SIG-M5 treated with dmso at 0.1 percent for 504 hours (cell line): Measurements from ENCODE around the gene SEZ6L.

Experiments used
- DNase-seq: peaks from one replicate; lab custom pipeline; 2025; ENCODE audit not compliant: unreplicated experiment; lab: John Stamatoyannopoulos, UW

SEZ6L gene

DNA sequence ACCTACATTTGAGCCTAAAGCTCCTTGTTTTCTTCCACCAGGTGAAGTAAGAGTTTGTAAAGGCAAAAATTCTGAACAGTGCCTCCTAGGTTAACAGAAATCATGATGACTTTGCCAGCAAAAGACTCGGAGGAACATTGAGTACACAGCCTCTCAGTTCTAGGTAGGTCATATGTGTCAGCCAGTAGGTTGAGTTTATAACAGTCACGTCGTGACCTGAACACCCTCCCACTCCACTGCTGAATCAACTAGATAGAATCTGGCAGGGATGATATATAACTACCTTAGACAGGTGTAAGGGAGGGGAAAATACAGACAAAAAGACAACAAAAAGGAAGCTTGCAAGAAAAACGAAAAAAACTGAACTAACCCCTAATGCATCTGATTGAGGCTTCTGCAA lies 247.0 kb downstream of the SEZ6L start:
- DNase-seq = no peak

DNA sequence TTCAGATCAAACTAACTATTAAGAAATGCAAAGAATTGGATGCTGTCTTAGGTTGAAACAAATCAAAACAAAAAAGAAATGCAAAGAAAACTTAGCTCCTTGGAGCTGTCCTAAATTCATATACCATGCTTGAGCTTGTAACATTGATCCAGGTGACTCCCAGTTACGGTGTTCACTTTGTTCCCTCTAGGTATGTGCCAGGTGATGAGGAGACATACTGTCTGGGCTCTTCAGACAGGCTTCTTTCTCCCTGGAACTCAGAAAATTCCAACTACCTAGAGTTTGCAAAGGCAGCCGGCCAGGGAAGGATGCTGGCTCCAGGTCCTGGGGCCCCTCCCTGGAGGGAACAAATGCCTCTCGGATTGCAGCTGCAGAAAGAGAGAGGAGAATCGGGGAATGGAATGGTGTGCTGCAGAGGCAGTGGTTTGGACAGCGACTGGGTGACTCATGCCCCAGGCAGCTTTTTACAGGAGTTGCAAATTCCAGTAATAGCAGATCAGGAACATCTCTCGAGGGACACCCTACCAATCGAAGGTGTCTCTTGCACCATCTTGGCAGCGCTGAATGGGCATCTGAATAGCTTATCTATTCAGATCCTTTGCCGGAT lies 247.5 kb downstream of the SEZ6L start:
- DNase-seq = no peak

DNA sequence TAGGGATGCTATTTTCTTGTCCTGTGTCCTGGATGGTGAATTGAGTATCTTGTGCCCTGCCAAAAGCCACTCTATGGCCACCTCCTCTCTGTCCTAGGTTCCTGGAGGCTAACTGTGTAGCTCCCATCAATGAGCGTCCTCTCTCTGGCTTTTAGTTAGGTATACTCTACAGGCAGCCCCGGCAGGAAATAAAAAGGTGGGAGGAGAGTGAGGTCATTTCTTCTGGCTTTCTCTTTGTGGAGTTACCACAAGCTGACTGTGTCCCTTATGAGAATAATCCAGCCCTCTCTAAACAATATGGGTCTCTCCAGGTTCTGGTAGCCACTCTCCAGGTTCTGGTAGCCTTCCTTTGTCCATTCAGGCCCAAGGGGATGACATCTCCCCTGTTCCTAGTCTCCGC lies 248.1 kb downstream of the SEZ6L start:
- no peak for DNase-seq

DNA sequence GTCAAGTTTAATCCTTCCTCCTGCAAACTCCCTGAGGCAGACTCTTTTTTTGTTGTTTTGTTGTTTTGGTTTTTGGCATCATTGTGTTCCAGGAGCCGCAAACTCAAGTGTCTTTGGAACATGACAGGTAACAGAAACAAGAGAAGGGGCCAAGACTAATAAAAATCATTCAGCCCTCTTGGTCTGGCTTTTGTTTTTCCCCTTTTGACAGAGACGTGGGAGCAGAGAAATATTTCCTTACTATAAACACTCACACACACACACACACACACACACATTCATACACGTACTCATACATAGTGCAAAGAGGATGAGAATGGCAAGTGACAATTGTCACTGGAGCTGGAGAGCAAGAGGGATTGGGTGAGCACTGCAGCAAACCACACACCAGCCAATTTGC lies 249.4 kb downstream of the SEZ6L start:
- no peak for DNase-seq

DNA sequence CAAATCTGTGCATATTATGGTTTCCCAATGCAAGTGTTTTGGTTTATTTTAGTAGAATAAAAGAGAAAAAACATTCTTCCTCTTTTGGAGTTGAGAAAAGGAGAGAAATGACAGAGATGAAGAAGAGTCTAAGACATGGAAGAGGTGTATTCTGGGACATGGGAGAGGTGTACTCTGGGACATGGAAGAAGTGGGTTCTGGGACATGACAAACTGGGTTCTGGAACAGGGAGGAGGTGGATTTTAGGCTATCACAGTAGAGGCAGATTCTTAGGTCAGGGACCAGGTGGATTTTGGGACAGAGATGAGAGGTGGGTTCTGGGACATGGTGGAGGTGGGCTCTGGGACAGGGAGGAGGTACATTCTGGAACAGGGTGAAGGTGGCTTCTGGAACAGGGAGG lies 257.7 kb downstream of the SEZ6L start:
- no peak for DNase-seq

DNA sequence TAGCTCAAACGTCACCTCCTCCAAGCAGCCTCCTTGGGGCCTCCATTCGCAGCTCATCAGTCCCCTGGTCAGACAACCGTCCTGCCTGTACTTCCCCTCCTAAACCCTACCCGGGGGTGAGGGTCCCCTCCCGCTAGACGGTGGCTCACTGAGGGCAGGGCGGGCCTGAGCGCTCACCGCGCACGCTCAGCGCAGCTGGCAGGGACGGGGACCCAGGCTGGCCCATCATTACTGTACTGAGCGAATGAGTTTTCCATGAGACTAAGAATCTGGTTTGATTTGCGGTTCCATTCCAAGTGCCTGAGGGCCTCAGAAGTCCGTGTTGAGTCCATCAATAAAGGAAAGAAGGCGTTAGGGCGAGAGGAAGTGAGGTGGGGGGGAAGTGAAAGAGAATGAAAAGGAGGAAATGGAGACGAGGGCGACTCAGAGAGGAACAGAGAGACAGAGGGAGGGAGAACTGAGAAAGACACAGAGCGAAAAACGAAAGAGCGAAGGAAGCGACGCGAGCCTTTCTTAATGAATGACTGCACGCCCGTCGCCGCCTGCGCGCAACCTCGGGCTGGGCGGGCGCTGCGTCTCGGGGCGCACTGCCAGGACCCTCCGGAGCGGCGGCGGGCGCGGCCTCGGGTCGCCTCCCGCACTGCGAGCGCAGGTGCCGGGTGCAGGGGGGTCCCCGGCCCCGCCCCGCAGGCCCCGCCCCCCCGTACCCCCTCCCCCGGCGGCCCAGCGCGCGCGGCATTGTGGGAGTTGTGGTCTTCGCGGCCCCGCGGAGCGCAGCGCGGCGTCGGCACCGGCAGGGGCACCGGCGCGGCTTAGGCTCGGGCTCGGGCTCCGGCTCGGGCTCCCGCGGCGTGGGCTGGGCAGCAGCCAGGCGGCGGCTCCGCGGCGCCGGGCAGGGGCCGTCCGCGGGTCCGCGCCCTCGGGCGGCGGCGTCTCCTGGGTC lies 259.5 kb downstream of the SEZ6L start, which contains the start of gene ASPHD2:
Gene ASPHD2 (plus strand): TSS at position 746 of the 943 bp plus-strand sequence. CDS start 4,356 bp downstream, outside the sequence.
- peak; percentile 86 for DNase-seq

DNA sequence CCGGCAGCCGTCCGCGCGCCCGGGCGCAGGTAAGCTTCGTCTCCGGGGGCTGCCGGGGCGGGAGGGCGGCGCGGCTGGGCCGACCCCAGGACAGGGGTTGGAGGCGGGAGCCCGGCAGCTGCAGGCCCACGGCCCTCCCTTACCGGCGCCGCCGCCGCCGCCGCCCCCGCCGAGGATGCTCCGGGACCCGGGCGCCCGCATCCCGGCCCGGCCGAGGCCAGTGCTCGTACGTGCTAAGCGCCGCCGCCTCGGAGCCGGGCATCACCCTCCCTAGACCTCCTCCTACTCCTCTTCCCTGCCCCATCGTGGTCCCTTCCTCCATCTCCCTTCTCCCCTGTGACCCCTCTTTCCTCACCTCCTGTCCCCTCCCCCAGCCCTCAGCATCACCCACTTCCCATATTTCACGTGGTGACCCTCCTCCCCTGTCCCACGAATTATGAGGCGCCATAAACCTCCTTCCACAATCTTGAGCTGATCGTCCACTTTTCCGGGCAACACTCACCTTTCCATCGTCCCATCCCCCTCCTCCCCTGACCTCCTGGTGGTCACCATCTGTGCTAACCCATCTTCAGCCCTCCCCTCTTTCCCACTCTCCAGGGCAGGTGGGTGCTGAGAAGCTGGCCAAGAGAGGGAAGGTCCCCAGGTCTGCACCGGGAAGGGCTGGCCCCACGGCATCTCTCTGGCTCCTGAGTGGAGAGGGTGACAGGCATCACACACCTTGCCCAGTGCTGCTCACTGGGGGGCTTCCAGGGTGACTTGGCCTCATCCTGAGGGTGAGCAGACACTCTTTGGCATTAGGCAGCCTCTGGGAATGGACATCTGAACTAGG lies 260.4 kb downstream of the SEZ6L start:
- no peak for DNase-seq

DNA sequence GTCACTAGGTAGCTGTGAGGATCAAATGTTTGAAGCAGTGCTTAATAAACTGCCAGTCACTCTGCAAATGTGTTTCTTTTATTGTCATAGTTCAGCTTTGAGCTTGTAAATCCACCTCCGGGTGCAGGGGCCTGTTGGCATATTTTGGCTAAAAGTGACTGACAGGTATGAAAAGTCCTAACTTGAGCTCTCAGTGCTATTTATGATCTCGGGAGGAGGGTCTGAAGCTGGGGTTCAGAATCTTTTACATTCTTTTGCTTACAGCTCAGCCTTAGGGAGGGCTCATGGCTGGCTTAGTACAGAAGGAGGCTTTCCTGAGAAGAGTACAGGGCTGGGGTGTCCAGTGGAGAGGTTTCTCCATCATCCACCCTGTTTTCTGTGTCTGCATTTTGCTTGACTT lies 261.3 kb downstream of the SEZ6L start:
- no peak for DNase-seq

DNA sequence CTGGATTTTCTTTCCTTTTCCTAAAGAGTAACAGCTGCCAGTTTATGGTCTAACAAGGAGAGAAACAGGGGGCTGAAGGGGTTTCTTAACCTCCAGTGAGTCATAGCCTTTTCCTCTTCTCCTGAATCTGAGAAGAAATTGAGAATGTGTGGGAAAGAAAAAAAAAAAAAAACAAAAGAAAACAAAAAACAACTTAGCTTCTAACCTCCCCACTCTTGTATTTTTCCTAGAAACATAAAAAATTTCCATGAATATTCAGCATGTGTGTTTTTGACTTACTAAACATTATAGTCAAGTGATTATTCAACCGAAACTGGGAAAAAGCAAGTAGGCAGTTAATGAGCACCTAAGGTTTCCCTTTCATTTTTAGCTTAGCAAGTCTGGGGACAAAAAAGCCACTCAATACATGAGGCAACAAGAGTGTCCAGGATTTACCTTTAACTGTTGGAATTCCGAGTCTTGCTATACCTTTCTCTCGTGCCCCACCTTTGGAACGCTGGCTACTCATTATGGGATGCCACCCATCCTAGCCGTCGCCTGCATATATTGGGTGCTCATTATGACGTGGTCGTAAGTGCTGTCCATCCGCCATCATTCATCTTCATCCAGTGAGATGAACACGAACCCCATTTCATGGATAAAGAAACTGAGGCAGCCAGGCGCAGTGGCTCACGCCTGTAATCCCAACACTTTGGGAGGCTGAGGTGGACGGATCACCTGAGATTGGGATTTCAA lies 262.2 kb downstream of the SEZ6L start:
- DNase-seq = no peak

DNA sequence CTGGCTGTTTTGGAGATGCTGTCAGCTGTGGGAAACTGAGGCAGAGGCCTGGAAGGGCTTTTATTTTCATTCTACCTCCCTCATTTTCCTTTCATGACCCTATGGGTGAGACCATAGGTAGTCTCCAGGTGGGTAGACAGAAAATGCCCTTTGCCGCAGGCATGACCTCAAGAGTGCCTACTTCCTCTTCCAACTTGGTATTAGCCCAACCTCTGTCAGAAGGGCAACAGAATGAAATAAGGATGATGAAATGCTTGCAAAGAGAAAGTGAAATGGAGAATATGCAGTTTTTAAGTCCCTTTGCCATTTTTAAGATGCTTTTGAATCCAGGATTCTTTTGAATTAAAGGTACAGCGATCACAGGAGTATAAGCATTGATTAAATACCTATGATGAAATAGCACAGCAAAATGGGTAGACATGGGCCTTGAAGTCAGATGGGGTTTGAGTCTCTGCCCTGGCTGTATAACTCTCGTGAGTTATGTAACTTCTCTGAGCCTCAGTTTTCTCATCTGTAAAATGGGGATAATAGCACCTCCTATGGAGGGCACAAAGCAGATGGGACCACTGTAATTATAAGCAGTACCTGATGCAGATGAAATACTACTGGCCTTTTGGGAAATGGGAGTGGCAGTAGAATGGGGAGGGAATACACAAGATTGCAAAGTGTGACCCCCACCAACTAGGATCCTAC lies 263.5 kb downstream of the SEZ6L start:
- peak; percentile 84 for DNase-seq
